Right forelimb (tissue), 1 donor: ENCODE results near the gene NTRK1.

Source experiments
- DNase-seq: peaks from one replicate; pipeline ENCODE4 v3.0.0-alpha.2; 2018

Gene NTRK1

GRCh38 chr1:156860628-156861423 is at the start of gene NTRK1:
Gene NTRK1, plus strand, starts transcription at chr1:156860865. Its CDS starts 70 bp downstream, at chr1:156860935.
- peak; percentile 66 for DNase-seq

GRCh38 chr1:156811168-156811567 is 49.5 kb upstream of the NTRK1 start:
- no peak for DNase-seq

GRCh38 chr1:156812293-156812990 is 48.2 kb upstream of the NTRK1 start:
- DNase-seq = no peak

- no peak for DNase-seq
These were observed 47.4 kb upstream of the NTRK1 start for GRCh38 chr1:156813298-156813697.

GRCh38 chr1:156813750-156814570 is 46.7 kb upstream of the NTRK1 start:
- no peak for DNase-seq

GRCh38 chr1:156814571-156815260 is 45.9 kb upstream of the NTRK1 start:
- DNase-seq = peak; percentile 41

GRCh38 chr1:156815307-156815826 is 45.3 kb upstream of the NTRK1 start:
- DNase-seq = peak; percentile 63

- DNase-seq = no peak
These were observed 44.7 kb upstream of the NTRK1 start for GRCh38 chr1:156815961-156816422.

GRCh38 chr1:156816561-156817328 is 43.9 kb upstream of the NTRK1 start, which contains the start of gene SH2D2A:
Gene SH2D2A, minus strand, starts transcription at chr1:156816848. Its CDS starts 140 bp downstream, at chr1:156816708.
- DNase-seq = peak; percentile 41

GRCh38 chr1:156821801-156822200 is 38.9 kb upstream of the NTRK1 start:
- peak; percentile 1 for DNase-seq

GRCh38 chr1:156822680-156823079 is 38.0 kb upstream of the NTRK1 start:
- peak; percentile 11 for DNase-seq

- peak; percentile 12 for DNase-seq
These were observed 37.4 kb upstream of the NTRK1 start for GRCh38 chr1:156823210-156823790.

- DNase-seq = no peak
These were observed 34.0 kb upstream of the NTRK1 start for GRCh38 chr1:156826630-156827029.

GRCh38 chr1:156828400-156829124 is 32.1 kb upstream of the NTRK1 start:
- no peak for DNase-seq

- DNase-seq = no peak
These were observed 28.2 kb upstream of the NTRK1 start for GRCh38 chr1:156832434-156832833.

GRCh38 chr1:156833603-156834002 is 27.1 kb upstream of the NTRK1 start:
- DNase-seq = peak; percentile 27

GRCh38 chr1:156834322-156834721 is 26.3 kb upstream of the NTRK1 start:
- no peak for DNase-seq

- peak; percentile 17 for DNase-seq
These were observed 24.5 kb upstream of the NTRK1 start for GRCh38 chr1:156836041-156836654.

- DNase-seq = peak; percentile 24
These were observed 23.8 kb upstream of the NTRK1 start for GRCh38 chr1:156836892-156837291.

- DNase-seq = peak; percentile 51
These were observed 21.7 kb upstream of the NTRK1 start for GRCh38 chr1:156838972-156839371.
